ENCODE measurements around the gene CLCF1.
A peak's percentile ranks its signal among the peaks of the same experiment; 100 is the strongest.

Gene CLCF1

GRCh38 chr11:67345247-67345919 lies 28.0 kb downstream of the CLCF1 start:
- Histone ChIP-seq H3F3A (ENCODE audit: insufficient read depth, low read length) (no peaks in the 10 kb centered on the region), H2AFZ (ENCODE audit: low read length) (no peak overlapping the region), H3K27me3 (ENCODE audit: insufficient read depth, low read length) (no peaks in the 10 kb centered on the region), H3K9ac (ENCODE audit: low read length) (no peak overlapping the region; the same call in 1 of the 2 replicates), H3K9me2 (ENCODE audit: low read depth, low read length) (no peaks in the 10 kb centered on the region), H3K4me2 (ENCODE audit: low read length) (no peak overlapping the region), H3K9me3 (ENCODE audit: low read length) (no peaks in the 10 kb centered on the region), H3K79me2 (ENCODE audit: insufficient read depth, low read length) (no peaks in the 10 kb centered on the region), H3K36me3 (ENCODE audit: insufficient read depth, low read length) (no peaks in the 10 kb centered on the region), H3K4me1 (ENCODE audit: insufficient read depth, low read length, severe bottlenecking) (peaks cover 31% of the 10 kb centered on the region), H4K20me1 (ENCODE audit: insufficient read depth, low read length) (no peaks in the 10 kb centered on the region), H3K27ac (ENCODE audit: low read depth, low read length, poor library complexity, severe bottlenecking) (peak overlapping the region; percentile 52), H3K4me3 (ENCODE audit: low read depth, low read length, poor library complexity, severe bottlenecking) (no peak overlapping the region)
- TF ChIP-seq EZH2 (IDR thresholded peaks at IDR 0.05; ENCODE audit: borderline replicate concordance, low read length): no peak
- TF ChIP-seq, protein P1, sequence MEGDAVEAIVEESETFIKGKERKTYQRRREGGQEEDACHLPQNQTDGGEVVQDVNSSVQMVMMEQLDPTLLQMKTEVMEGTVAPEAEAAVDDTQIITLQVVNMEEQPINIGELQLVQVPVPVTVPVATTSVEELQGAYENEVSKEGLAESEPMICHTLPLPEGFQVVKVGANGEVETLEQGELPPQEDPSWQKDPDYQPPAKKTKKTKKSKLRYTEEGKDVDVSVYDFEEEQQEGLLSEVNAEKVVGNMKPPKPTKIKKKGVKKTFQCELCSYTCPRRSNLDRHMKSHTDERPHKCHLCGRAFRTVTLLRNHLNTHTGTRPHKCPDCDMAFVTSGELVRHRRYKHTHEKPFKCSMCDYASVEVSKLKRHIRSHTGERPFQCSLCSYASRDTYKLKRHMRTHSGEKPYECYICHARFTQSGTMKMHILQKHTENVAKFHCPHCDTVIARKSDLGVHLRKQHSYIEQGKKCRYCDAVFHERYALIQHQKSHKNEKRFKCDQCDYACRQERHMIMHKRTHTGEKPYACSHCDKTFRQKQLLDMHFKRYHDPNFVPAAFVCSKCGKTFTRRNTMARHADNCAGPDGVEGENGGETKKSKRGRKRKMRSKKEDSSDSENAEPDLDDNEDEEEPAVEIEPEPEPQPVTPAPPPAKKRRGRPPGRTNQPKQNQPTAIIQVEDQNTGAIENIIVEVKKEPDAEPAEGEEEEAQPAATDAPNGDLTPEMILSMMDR (IDR thresholded peaks at IDR 0.05; ENCODE audit: low read length): no peak

GRCh38 chr11:67344264-67344663 lies 29.1 kb downstream of the CLCF1 start:
- Histone ChIP-seq H2AFZ (ENCODE audit: low read length) (no peak overlapping the region), H3K36me3 (ENCODE audit: insufficient read depth, low read length) (no peaks in the 10 kb centered on the region), H3K9me3 (ENCODE audit: low read length) (no peaks in the 10 kb centered on the region), H4K20me1 (ENCODE audit: insufficient read depth, low read length) (no peaks in the 10 kb centered on the region), H3K27me3 (ENCODE audit: insufficient read depth, low read length) (no peaks in the 10 kb centered on the region), H3K79me2 (ENCODE audit: insufficient read depth, low read length) (no peaks in the 10 kb centered on the region), H3K4me1 (ENCODE audit: insufficient read depth, low read length, severe bottlenecking) (peaks cover 25% of the 10 kb centered on the region), H3F3A (ENCODE audit: insufficient read depth, low read length) (no peaks in the 10 kb centered on the region), H3K4me3 (ENCODE audit: low read depth, low read length, poor library complexity, severe bottlenecking) (no peak overlapping the region), H3K9me2 (ENCODE audit: low read depth, low read length) (no peaks in the 10 kb centered on the region), H3K4me2 (ENCODE audit: low read length) (no peak overlapping the region; the same call in 1 of the 2 replicates), H3K9ac (ENCODE audit: low read length) (no peak overlapping the region), H3K27ac (ENCODE audit: low read depth, low read length, poor library complexity, severe bottlenecking) (peak overlapping the region; percentile 49)
- TF ChIP-seq, protein P1 (IDR thresholded peaks at IDR 0.05; ENCODE audit: low read length): no peak
- TF ChIP-seq EZH2 (IDR thresholded peaks at IDR 0.05; ENCODE audit: borderline replicate concordance, low read length): no peak

DNA sequence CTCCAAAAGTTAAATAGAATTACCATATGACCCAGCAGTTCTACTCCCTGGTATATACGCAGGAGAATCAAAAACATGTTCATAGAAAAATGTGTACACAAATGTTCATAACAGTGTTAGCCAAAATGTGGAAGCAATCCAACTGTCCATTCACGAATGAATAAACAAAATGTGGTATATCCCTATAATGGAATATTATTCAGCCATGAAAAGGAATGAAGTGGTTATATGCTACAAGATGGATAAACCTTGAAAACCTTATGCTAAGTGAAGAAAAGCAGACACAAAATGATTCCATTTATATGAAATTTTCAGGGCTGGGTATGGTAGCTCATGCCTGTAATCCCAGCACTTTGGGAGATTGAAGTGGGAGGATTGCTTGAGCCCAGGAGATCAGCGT lies 36.1 kb downstream of the CLCF1 start:
- H3K27ac ChIP-seq (ENCODE audit: low read depth, low read length, poor library complexity, severe bottlenecking): no peak overlapping the region
- no peak overlapping the region for H2AFZ ChIP-seq (ENCODE audit: low read length)
- no peaks in the 10 kb centered on the region for H3K36me3 ChIP-seq (ENCODE audit: insufficient read depth, low read length)
- H3K9ac ChIP-seq (ENCODE audit: low read length): no peak overlapping the region
- no peaks in the 10 kb centered on the region for H3K4me1 ChIP-seq (ENCODE audit: insufficient read depth, low read length, severe bottlenecking)
- H3K9me3 ChIP-seq (ENCODE audit: low read length): no peaks in the 10 kb centered on the region
- no peaks in the 10 kb centered on the region for H3F3A ChIP-seq (ENCODE audit: insufficient read depth, low read length)
- no peak overlapping the region for H3K4me3 ChIP-seq (ENCODE audit: low read depth, low read length, poor library complexity, severe bottlenecking)
- H3K4me2 ChIP-seq (ENCODE audit: low read length): no peak overlapping the region
- no peaks in the 10 kb centered on the region for H4K20me1 ChIP-seq (ENCODE audit: insufficient read depth, low read length)
- no peaks in the 10 kb centered on the region for H3K9me2 ChIP-seq (ENCODE audit: low read depth, low read length)
- H3K79me2 ChIP-seq (ENCODE audit: insufficient read depth, low read length): no peaks in the 10 kb centered on the region
- H3K27me3 ChIP-seq (ENCODE audit: insufficient read depth, low read length): no peaks in the 10 kb centered on the region
- TF ChIP-seq EZH2 (IDR thresholded peaks at IDR 0.05; ENCODE audit: borderline replicate concordance, low read length): no peak
- TF ChIP-seq, protein P1 (IDR thresholded peaks at IDR 0.05; ENCODE audit: low read length): no peak

Measured in OCI-LY1 (cell line).